Vagina (tissue), 2 donors: ENCODE results near the gene PHF13. TPM values are rescaled to one million over a fixed set of nuclear protein-coding genes. Genes with fewer than 3 reads are reported as not detected.

Experiments used
- DNase-seq, 2 donors: peaks; one replicate each; pipeline ENCODE4 v3.0.0-alpha.2; 2017; ENCODE audit errors: extremely low spot score in 2 of 2
- H3K27ac ChIP-seq: fragments of 200-600 bp; sonication (generic); one replicate; pipeline ENCODE4 v1.5.1; 2019
- H3K27me3 ChIP-seq: fragments of 200-600 bp; sonication (generic); one replicate; pipeline ENCODE4 v1.5.1; 2019
- H3K36me3 ChIP-seq, 2 donors: fragments of 200-600 bp; sonication (generic); one replicate each; pipeline ENCODE4 v1.5.1; 2017 to 2019
- H3K4me1 ChIP-seq: fragments of 200-600 bp; sonication (generic); one replicate; pipeline ENCODE4 v1.5.1; 2019
- H3K4me3 ChIP-seq, 2 donors: fragments of 200-600 bp; sonication (generic); 1 replicate in 1 of 2; 2 replicates in 1 of 2; pipeline ENCODE4 v1.5.1; 2016 to 2019
- H3K9me3 ChIP-seq: fragments of 200-600 bp; sonication (generic); one replicate; pipeline ENCODE4 v1.5.1; 2019
- POLR2A ChIP-seq, 2 donors: fragments of 450-650 bp; IDR thresholded peaks; one replicate each; pipeline ENCODE4 v1.6.1; 2017; ENCODE audit warnings: antibody characterized with exemption in 2 of 2, mild to moderate bottlenecking in 2 of 2, moderate library complexity in 2 of 2
- POLR2AphosphoS5 ChIP-seq, 2 donors: sonication (generic); formaldehyde crosslinking; IDR thresholded peaks; one replicate each; pipeline ENCODE4 v1.9.0; 2017; ENCODE audit warnings: antibody characterized with exemption in 2 of 2, mild to moderate bottlenecking in 2 of 2, low read depth in 1 of 2; ENCODE audit not compliant: insufficient read depth in 1 of 2
- intact Hi-C: fragments of 100-400 bp; cut with DNase I; formaldehyde crosslinking; loops from one replicate; pipeline ENCODE4 v1.15.1; 2023
- total RNA-seq: library from RNA; depleted of rRNA; stranded (reverse); fragments of >200 nt; gene quantifications from one replicate; pipeline ENCODE4 v1.2.3, GENCODE V29; 2016
- TF ChIP-seq, protein P1 (sequence below), 3 experiments: fragments of 450-650 bp in 2 of 3; fragments of 200-600 bp in 1 of 3; sonication (generic) in 1 of 3; IDR thresholded peaks; one replicate each; pipeline ENCODE4 v1.5.1; 2017 to 2019; ENCODE audit warnings: antibody characterized with exemption in 3 of 3, mild to moderate bottlenecking in 2 of 3, moderate library complexity in 2 of 3

Gene PHF13
- 21.6 TPM for total RNA-seq

DNA sequence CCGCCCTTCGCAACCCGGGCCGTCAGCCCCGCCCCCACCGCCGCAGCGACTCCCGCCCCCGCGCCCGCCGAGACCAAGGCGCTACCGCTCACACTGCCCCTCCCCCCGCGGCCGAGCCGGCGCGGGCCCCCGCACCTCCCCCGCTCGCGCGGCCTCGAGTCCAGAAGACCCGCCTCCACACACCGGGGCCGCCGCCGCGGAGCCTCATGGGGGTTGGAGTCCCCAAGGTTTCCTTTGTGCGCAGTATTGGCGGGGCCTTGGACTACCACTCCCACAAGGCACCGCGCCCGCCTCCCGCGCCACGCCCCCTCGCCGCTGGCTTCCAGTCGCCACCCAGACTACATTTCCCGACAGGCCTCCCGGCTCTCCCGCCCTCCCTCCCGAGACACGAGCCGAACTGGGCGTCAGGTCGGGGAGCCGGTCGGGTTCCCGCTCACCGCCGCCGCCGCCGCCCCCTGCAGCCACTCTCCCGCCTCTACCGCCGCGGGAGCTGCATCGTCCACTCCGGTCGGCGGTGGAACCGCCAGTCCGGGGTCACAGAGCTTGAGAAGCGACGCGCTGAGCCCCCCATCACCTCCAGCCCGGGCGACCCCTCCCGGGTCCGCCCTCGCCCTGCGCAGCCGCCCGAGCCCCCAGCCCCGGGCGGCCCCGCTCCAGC, at the start of gene PHF13:
Gene PHF13 (plus strand): TSS at position 371 of the 658 bp plus-strand sequence. CDS start 336 bp downstream, outside the sequence.
- DNase-seq: peak; percentile 99 to 100
- peaks cover 0 to 9% of the 10 kb centered on the region in 2 donors for H3K36me3 ChIP-seq
- intact Hi-C loops: no loop called here
- peak; percentile 75 to 90 for TF ChIP-seq POLR2AphosphoS5 (IDR thresholded peaks at IDR 0.05; ENCODE audit: insufficient read depth in 1 of 2, low read depth in 1 of 2)
- peak in 1 of 2 donors; percentile 58 for TF ChIP-seq POLR2A (IDR thresholded peaks at IDR 0.05)
- TF ChIP-seq, protein P1, sequence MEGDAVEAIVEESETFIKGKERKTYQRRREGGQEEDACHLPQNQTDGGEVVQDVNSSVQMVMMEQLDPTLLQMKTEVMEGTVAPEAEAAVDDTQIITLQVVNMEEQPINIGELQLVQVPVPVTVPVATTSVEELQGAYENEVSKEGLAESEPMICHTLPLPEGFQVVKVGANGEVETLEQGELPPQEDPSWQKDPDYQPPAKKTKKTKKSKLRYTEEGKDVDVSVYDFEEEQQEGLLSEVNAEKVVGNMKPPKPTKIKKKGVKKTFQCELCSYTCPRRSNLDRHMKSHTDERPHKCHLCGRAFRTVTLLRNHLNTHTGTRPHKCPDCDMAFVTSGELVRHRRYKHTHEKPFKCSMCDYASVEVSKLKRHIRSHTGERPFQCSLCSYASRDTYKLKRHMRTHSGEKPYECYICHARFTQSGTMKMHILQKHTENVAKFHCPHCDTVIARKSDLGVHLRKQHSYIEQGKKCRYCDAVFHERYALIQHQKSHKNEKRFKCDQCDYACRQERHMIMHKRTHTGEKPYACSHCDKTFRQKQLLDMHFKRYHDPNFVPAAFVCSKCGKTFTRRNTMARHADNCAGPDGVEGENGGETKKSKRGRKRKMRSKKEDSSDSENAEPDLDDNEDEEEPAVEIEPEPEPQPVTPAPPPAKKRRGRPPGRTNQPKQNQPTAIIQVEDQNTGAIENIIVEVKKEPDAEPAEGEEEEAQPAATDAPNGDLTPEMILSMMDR (IDR thresholded peaks at IDR 0.05): no peak
- no peaks in the 10 kb centered on the region for H3K9me3 ChIP-seq
- no peaks in the 10 kb centered on the region for H3K27me3 ChIP-seq
- peak within 1 kb of the TSS; percentile 97 for H3K27ac ChIP-seq
- peaks cover 49% of the 10 kb centered on the region for H3K4me1 ChIP-seq
- peak within 1 kb of the TSS; percentile 85 to 98 for H3K4me3 ChIP-seq

DNA sequence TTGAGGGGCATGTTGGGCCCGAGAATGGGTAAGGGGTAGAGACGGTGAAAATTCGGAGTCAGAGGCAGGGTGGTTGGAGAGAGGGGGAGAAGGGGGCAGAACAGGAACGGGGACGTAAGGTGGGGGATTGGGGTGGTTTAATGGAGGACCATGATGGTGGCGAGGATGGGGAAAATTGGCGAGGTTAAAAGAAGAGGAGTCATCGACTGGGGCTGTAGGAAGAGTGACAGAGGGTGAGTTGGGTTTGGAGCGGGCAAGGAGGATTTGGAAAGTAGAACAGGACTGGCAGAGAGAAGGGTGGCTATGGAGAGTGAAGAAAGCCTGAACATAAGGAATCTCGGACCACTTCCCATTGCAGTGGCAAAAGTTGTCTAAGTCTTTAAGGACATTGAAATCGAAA, 44.5 kb upstream of the PHF13 start:
- intact Hi-C loops: no loop called here
- DNase-seq: no peak
- Histone ChIP-seq H3K36me3 (no peaks in the 10 kb centered on the region), H3K27ac (no peak overlapping the region), H3K4me3 (no peak overlapping the region), H3K4me1 (no peaks in the 10 kb centered on the region), H3K27me3 (no peaks in the 10 kb centered on the region), H3K9me3 (no peaks in the 10 kb centered on the region)
- no peak for TF ChIP-seq POLR2AphosphoS5 (IDR thresholded peaks at IDR 0.05; ENCODE audit: insufficient read depth in 1 of 2, low read depth in 1 of 2)
- no peak for TF ChIP-seq POLR2A (IDR thresholded peaks at IDR 0.05)
- TF ChIP-seq, protein P1 (IDR thresholded peaks at IDR 0.05): no peak

DNA sequence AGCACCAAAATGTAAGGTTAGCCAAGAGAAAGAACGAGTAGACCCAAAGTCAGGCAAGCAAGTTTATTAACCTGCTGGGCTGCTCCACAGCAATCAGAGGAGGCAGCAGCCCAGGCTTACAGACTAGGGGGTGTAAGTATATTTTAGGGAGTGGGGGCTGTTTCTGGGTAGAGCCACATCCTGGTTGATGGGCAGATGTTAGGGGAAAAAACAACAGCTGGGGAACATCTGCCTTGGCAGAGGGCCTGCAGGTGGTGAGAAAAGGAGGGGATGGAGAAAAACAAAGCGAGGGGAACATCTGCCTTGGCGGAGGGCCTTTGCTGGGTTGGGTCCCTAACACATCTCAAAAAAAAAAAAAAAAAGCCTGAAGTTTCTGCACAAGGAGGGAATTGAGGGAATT, 43.4 kb upstream of the PHF13 start:
- Histone ChIP-seq H3K9me3 (no peaks in the 10 kb centered on the region), H3K36me3 (no peaks in the 10 kb centered on the region), H3K4me1 (no peaks in the 10 kb centered on the region), H3K27ac (no peak overlapping the region), H3K4me3 (no peak overlapping the region), H3K27me3 (no peaks in the 10 kb centered on the region)
- DNase-seq: no peak
- intact Hi-C loops: no loop called here
- TF ChIP-seq, protein P1 (IDR thresholded peaks at IDR 0.05): no peak
- TF ChIP-seq POLR2AphosphoS5 (IDR thresholded peaks at IDR 0.05; ENCODE audit: insufficient read depth in 1 of 2, low read depth in 1 of 2) (no peak), POLR2A (IDR thresholded peaks at IDR 0.05) (no peak)

DNA sequence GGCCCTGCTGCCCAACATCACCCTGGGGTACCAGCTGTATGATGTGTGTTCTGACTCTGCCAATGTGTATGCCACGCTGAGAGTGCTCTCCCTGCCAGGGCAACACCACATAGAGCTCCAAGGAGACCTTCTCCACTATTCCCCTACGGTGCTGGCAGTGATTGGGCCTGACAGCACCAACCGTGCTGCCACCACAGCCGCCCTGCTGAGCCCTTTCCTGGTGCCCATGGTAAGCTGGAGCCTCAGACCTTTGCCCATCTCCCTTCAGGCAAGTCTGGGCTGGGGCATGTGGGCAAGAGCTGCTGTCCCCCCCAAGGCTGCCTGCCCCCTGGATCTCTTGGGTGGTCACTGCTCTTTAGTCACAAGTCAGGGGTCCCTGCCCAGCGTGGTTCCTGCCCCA, 42.5 kb upstream of the PHF13 start:
- H3K9me3 ChIP-seq: no peaks in the 10 kb centered on the region
- DNase-seq: no peak
- H3K4me1 ChIP-seq: no peaks in the 10 kb centered on the region
- intact Hi-C loops: no loop called here
- no peak overlapping the region for H3K4me3 ChIP-seq
- no peaks in the 10 kb centered on the region for H3K27me3 ChIP-seq
- no peak overlapping the region for H3K27ac ChIP-seq
- TF ChIP-seq POLR2AphosphoS5 (IDR thresholded peaks at IDR 0.05; ENCODE audit: insufficient read depth in 1 of 2, low read depth in 1 of 2) (no peak), POLR2A (IDR thresholded peaks at IDR 0.05) (no peak)
- TF ChIP-seq, protein P1 (IDR thresholded peaks at IDR 0.05): no peak
- no peaks in the 10 kb centered on the region for H3K36me3 ChIP-seq

DNA sequence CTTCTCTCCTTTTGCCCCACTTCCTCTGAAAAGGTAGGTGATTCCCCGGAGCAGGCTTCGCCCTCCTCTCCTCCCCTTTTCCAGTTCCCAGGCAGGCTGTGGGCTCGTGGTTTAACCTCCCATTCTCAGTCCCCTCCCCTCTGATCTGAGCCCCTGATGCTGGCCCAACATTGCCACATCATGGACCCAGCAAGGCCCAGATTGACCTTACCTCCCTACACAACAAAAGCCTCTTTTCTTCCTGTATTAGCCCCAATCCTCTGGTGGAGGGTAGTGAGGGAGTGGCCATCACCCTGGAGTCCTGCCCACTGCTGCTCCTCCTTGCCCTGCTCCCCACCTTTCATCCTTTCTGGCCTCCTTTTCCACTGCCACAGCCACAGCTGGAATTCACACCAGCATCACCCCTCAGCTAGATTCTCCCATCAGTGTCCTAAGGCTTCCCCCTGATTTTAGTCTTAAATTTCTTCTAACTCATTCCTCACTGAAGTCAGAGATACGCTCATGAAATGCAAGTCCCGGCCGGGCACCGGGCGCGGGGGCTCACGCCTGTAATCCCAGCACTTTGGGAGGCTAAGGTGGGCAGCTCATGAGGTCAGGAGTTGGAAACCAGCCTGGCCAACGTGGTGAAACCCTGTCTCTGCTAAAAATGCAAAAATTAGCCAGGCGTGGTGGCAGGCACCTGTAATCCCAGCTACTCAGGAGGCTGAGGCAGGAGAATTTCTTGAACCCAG, 40.7 kb upstream of the PHF13 start:
- Histone ChIP-seq H3K27ac (no peak overlapping the region), H3K9me3 (no peaks in the 10 kb centered on the region), H3K36me3 (no peaks in the 10 kb centered on the region), H3K4me1 (no peaks in the 10 kb centered on the region), H3K27me3 (no peaks in the 10 kb centered on the region), H3K4me3 (no peak overlapping the region)
- intact Hi-C loops: no loop called here
- DNase-seq: no peak
- TF ChIP-seq, protein P1 (IDR thresholded peaks at IDR 0.05): no peak
- TF ChIP-seq POLR2A (IDR thresholded peaks at IDR 0.05): no peak
- no peak for TF ChIP-seq POLR2AphosphoS5 (IDR thresholded peaks at IDR 0.05; ENCODE audit: insufficient read depth in 1 of 2, low read depth in 1 of 2)
